Activated CD8-positive, alpha-beta T cell treated with anti-CD3 and anti-CD28 coated beads for 36 hours (primary cell): Measurements from ENCODE around the gene BCL2. TPM values are rescaled to one million over a fixed set of nuclear protein-coding genes. Genes with fewer than 3 reads are reported as not detected.
"Not testable (repeated sequence)": the region's sequence is repeated elsewhere in the genome, so short reads cannot be mapped to it uniquely, and the experiment has no call there.

ENCODE experiments used
- ATAC-seq: fragments of 200-7000 bp; cut with Tn5 transposase; one replicate; pipeline ENCODE4 v1.10.0; 2021; ENCODE audit warnings: mild to moderate bottlenecking, moderate library complexity
- CTCF ChIA-PET: fragments of 350-600 bp; sonication (Branson Sonifier 250); formaldehyde crosslinking; loops from one replicate; lab custom pipeline; 2021; ENCODE audit warnings: antibody characterized with exemption; lab: Charles Lee
- POLR2A ChIA-PET: fragments of 350-600 bp; sonication (Branson Sonifier 250); formaldehyde crosslinking; loops from one replicate; lab custom pipeline; 2021; ENCODE audit warnings: antibody characterized with exemption; lab: Charles Lee
- DNase-seq: peaks from one replicate; pipeline ENCODE4 v3.0.0-alpha.2; 2020
- H3K27ac Mint-ChIP-seq: one replicate; pipeline ENCODE4 v1.8.0; 2021; ENCODE audit warnings: mild to moderate bottlenecking, mixed read lengths
- H3K27me3 Mint-ChIP-seq: one replicate; pipeline ENCODE4 v1.8.0; 2021; ENCODE audit warnings: mixed read lengths
- H3K36me3 Mint-ChIP-seq: one replicate; pipeline ENCODE4 v1.8.0; 2021; ENCODE audit warnings: low read depth, mixed read lengths
- H3K4me1 Mint-ChIP-seq: one replicate; pipeline ENCODE4 v1.8.0; 2021; ENCODE audit warnings: low read depth, mixed read lengths
- H3K4me3 Mint-ChIP-seq: one replicate; pipeline ENCODE4 v1.8.0; 2021; ENCODE audit warnings: mild to moderate bottlenecking, moderate library complexity, mixed read lengths
- H3K9me3 Mint-ChIP-seq: one replicate; pipeline ENCODE4 v1.8.0; 2021; ENCODE audit warnings: mixed read lengths
- intact Hi-C: fragments of 100-400 bp; cut with micrococcal nuclease; formaldehyde crosslinking; loops from one replicate; pipeline ENCODE4 v1.10.0; 2022
- total RNA-seq, 2 experiments: library from RNA; stranded (reverse); gene quantifications; one replicate each; pipeline ENCODE4 v1.2.3, GENCODE V29; 2021
- TF ChIP-seq, protein P1 (sequence below): fragments of 200-600 bp; IDR thresholded peaks from one replicate; pipeline ENCODE4 v1.8.0; 2022; ENCODE audit warnings: antibody characterized with exemption, mild to moderate bottlenecking

The BCL2 gene
- total RNA-seq, 2 experiments from 2014 or later, result 104 to 107 TPM

- peak overlapping the region; percentile 37 for H3K27ac Mint-ChIP-seq
- ATAC-seq (no peak), DNase-seq (no peak)
- H3K36me3 Mint-ChIP-seq, result peaks cover 45% of the 10 kb centered on the region
- TF ChIP-seq, protein P1, sequence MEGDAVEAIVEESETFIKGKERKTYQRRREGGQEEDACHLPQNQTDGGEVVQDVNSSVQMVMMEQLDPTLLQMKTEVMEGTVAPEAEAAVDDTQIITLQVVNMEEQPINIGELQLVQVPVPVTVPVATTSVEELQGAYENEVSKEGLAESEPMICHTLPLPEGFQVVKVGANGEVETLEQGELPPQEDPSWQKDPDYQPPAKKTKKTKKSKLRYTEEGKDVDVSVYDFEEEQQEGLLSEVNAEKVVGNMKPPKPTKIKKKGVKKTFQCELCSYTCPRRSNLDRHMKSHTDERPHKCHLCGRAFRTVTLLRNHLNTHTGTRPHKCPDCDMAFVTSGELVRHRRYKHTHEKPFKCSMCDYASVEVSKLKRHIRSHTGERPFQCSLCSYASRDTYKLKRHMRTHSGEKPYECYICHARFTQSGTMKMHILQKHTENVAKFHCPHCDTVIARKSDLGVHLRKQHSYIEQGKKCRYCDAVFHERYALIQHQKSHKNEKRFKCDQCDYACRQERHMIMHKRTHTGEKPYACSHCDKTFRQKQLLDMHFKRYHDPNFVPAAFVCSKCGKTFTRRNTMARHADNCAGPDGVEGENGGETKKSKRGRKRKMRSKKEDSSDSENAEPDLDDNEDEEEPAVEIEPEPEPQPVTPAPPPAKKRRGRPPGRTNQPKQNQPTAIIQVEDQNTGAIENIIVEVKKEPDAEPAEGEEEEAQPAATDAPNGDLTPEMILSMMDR, result no peak
- H3K4me1 Mint-ChIP-seq, result peaks cover 63% of the 10 kb centered on the region
- intact Hi-C loops, result no loop called here
- no peaks in the 10 kb centered on the region for H3K9me3 Mint-ChIP-seq
- ChIA-PET POLR2A (interaction anchor here (0.6 to 0.8 kb wide), 4 partner anchors 12 to 60 kb away, joined by 3 read pairs; no protein-coding TSS in a partner anchor), CTCF (interaction anchor here (0.8 to 1.2 kb wide), 2 partner anchors 126 to 236 kb away, joined by 3 to 5 read pairs; no protein-coding TSS in a partner anchor)
- no peak overlapping the region for H3K4me3 Mint-ChIP-seq
- no peaks in the 10 kb centered on the region for H3K27me3 Mint-ChIP-seq
Measured at GRCh38 chr18:63192126-63192884, 127.3 kb downstream of the BCL2 start.

GRCh38 chr18:63191413-63191812, 128.2 kb downstream of the BCL2 start:
- Mint-ChIP-seq H3K36me3 (peaks cover 45% of the 10 kb centered on the region), H3K27ac (no peak overlapping the region), H3K9me3 (no peaks in the 10 kb centered on the region), H3K4me3 (no peak overlapping the region), H3K4me1 (peaks cover 72% of the 10 kb centered on the region), H3K27me3 (no peaks in the 10 kb centered on the region)
- no peak for ATAC-seq
- TF ChIP-seq, protein P1, result no peak
- ChIA-PET CTCF (interaction anchor here (0.8 kb wide), 1 partner anchor 237 kb away, joined by 3 read pairs; no protein-coding TSS in a partner anchor), POLR2A (no interaction called here)
- no peak for DNase-seq
- intact Hi-C loops, result no loop called here

- H3K4me3 Mint-ChIP-seq, H3K9me3 Mint-ChIP-seq, intact Hi-C loops, H3K27me3 Mint-ChIP-seq, DNase-seq, ATAC-seq: not testable (repeated sequence)
- Mint-ChIP-seq H3K36me3 (peaks cover 45% of the 10 kb centered on the region), H3K4me1 (peaks cover 75% of the 10 kb centered on the region), H3K27ac (peak overlapping the region; percentile 1)
- CTCF ChIA-PET, result interaction anchor here (0.7 kb wide), 1 partner anchor 23 kb away, joined by 3 read pairs; no protein-coding TSS in a partner anchor
- POLR2A ChIA-PET, result interaction anchor here (1.0 kb wide), 1 partner anchor 29 kb away, joined by 5 read pairs; no protein-coding TSS in a partner anchor
Measured at GRCh38 chr18:63190838-63191237, 128.7 kb downstream of the BCL2 start.

DNA sequence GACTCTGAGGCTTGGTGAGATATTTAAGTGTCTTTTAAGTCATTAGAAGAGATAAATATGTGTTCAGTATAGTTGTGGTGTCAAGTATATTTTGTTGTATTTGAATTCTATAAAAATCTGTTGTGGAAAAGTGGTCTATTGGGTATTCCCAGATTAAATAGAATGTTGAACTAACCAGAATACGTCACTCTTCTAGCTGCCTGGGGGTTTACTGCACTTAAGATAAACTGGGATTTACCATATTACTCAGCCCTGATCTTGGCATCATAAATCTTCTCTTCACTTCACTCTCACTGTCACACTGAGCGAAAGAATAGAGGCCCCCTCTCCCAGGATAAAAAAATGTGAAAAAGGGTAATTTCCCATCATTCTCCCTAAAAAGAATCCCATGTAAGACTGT, 129.8 kb downstream of the BCL2 start:
- no peak for DNase-seq
- H3K4me1 Mint-ChIP-seq, result peaks cover 74% of the 10 kb centered on the region
- no peak overlapping the region for H3K4me3 Mint-ChIP-seq
- TF ChIP-seq, protein P1, result no peak
- no peak for ATAC-seq
- H3K36me3 Mint-ChIP-seq, result peaks cover 45% of the 10 kb centered on the region
- POLR2A ChIA-PET, result interaction anchor here (0.6 to 1.0 kb wide), 2 partner anchors 28 to 167 kb away, joined by 3 to 5 read pairs; no protein-coding TSS in a partner anchor
- no peaks in the 10 kb centered on the region for H3K9me3 Mint-ChIP-seq
- CTCF ChIA-PET, result interaction anchor here (1.5 kb wide), 1 partner anchor 14 kb away, joined by 3 read pairs; no protein-coding TSS in a partner anchor
- intact Hi-C loops, result no loop called here
- H3K27ac Mint-ChIP-seq, result no peak overlapping the region
- H3K27me3 Mint-ChIP-seq, result no peaks in the 10 kb centered on the region

DNA sequence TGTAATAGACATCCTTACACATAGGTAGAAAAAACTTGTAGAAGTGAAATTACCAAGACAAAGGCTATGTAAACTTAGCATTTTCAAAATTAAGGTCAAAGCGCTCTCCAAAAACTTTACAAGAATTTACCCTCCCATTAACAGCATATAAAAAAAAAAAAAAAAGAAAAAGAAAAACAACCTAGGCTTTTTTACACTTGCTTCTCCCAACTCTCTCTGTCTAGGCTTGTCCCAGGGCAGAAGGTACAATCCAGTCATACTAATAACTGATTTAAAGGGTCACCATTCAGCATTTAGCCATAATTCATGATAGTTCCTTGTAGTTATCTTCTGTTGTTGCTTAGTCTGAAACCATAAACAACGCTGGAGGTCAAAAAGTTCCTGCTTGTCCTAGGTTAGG, 130.5 kb downstream of the BCL2 start:
- Mint-ChIP-seq H3K9me3 (no peaks in the 10 kb centered on the region), H3K27ac (peak overlapping the region; percentile 31), H3K4me3 (no peak overlapping the region), H3K4me1 (peaks cover 81% of the 10 kb centered on the region), H3K36me3 (peaks cover 48% of the 10 kb centered on the region), H3K27me3 (no peaks in the 10 kb centered on the region)
- ChIA-PET POLR2A (interaction anchor here (0.6 kb wide), 1 partner anchor 168 kb away, joined by 3 read pairs; no protein-coding TSS in a partner anchor), CTCF (interaction anchor here (1.5 kb wide), 2 partner anchors 13 to 129 kb away, joined by 3 to 5 read pairs; no protein-coding TSS in a partner anchor)
- ATAC-seq, result no peak
- intact Hi-C loops, result no loop called here
- DNase-seq, result no peak
- TF ChIP-seq, protein P1, result no peak
